HG03159 (cell line): ENCODE results near the gene PPL.

Source experiments
- ATAC-seq: cut with Tn5 transposase; IDR thresholded peaks from one replicate; pipeline ENCODE4 v1.9.1; 2021; ENCODE audit warnings: mild to moderate bottlenecking, moderate library complexity; ENCODE audit not compliant: unreplicated experiment

Gene PPL

GRCh38 chr16:4868535-4868934 is 68.4 kb downstream of the PPL start:
- no peak for ATAC-seq

GRCh38 chr16:4868026-4868425 is 68.9 kb downstream of the PPL start:
- ATAC-seq = no peak

GRCh38 chr16:4866586-4866985 is 70.4 kb downstream of the PPL start:
- no peak for ATAC-seq

- ATAC-seq = no peak
Observed at GRCh38 chr16:4865231-4865860, 71.6 kb downstream of the PPL start.

- no peak for ATAC-seq
Observed at GRCh38 chr16:4864728-4865127, 72.2 kb downstream of the PPL start.

- ATAC-seq = no peak
Observed at GRCh38 chr16:4862639-4863038, 74.3 kb downstream of the PPL start.

- ATAC-seq = no peak
Observed at GRCh38 chr16:4860727-4861342, 76.1 kb downstream of the PPL start.

- no peak for ATAC-seq
Observed at GRCh38 chr16:4859900-4860255, 77.1 kb downstream of the PPL start.

- ATAC-seq = no peak
Observed at GRCh38 chr16:4859190-4859899, 77.6 kb downstream of the PPL start.

- no peak for ATAC-seq
Observed at GRCh38 chr16:4855804-4856203, 81.1 kb downstream of the PPL start.

GRCh38 chr16:4855371-4855770 is 81.6 kb downstream of the PPL start:
- no peak for ATAC-seq

- no peak for ATAC-seq
Observed at GRCh38 chr16:4852221-4852872, 84.6 kb downstream of the PPL start.

- ATAC-seq = no peak
Observed at GRCh38 chr16:4850211-4850610, 86.7 kb downstream of the PPL start.

- ATAC-seq = peak; percentile 19
Observed at GRCh38 chr16:4847774-4848587, 89.0 kb downstream of the PPL start.

- ATAC-seq = peak; percentile 84
Observed at GRCh38 chr16:4846901-4847773, 89.8 kb downstream of the PPL start, which contains the start of the genes GLYR1 and UBN1. GLYR1 (minus strand) TSS chr16:4847288; CDS start chr16:4847265, 23 bp downstream. UBN1 (plus strand) TSS chr16:4847481; CDS start chr16:4852918, 5,437 bp downstream.

GRCh38 chr16:4846503-4846900 is 90.4 kb downstream of the PPL start:
- ATAC-seq = peak; percentile 31

- no peak for ATAC-seq
Observed at GRCh38 chr16:4840984-4841383, 96.0 kb downstream of the PPL start.

GRCh38 chr16:4839942-4840341 is 97.0 kb downstream of the PPL start:
- no peak for ATAC-seq

- ATAC-seq = no peak
Observed at GRCh38 chr16:4837733-4838501, 99.0 kb downstream of the PPL start.
